Measurements from ENCODE around the gene HES4. TPM values are rescaled to one million over a fixed set of nuclear protein-coding genes. Genes with fewer than 3 reads are reported as not detected.
A peak's percentile ranks its signal among the peaks of the same experiment; 100 is the strongest.

HES4 gene
- total and polyA plus RNA-seq, 2 of the 13 experiments (the other 11 are each of a cell fraction or from before 2014, with no cell fraction given) = 8.8 to 10.6 TPM

DNA sequence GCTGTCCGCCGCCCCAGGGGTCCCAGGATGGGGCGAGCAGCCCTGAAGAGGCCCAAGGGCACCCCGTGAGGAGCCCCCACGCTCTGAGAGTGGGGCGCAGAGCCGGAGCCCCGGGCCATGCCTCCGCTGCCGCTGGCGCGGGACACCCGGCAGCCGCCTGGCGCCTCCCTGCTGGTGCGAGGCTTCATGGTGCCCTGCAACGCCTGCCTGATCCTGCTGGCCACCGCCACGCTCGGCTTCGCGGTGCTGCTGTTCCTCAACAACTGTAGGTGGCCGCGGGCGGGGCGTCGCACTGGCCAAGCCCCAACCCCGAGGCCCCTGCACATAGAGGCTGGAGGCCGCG is 34.5 kb upstream of the HES4 start:
- peaks cover 52% of the 10 kb centered on the region for H3K4me1 ChIP-seq (ENCODE audit: insufficient read depth, low read length)
- H3K27me3 ChIP-seq (ENCODE audit: control insufficient read depth in 1 of 2, insufficient read depth in 2 of 2, low read length in 2 of 2) = no peaks in the 10 kb centered on the region
- no peak overlapping the region for H3K4me2 ChIP-seq (ENCODE audit: low read depth, low read length)
- H3K36me3 ChIP-seq (replicated peaks in 1 of 2; ENCODE audit: control insufficient read depth in 1 of 2, insufficient read depth in 2 of 2, low read length in 2 of 2) = peaks cover 10 to 18% of the 10 kb centered on the region in 2 experiments; a peak in 4 of 5 replicates
- FAIRE-seq = no peak
- in situ Hi-C loops (cut with HindIII; ENCODE audit: extremely low pct_ligation_motif_present, low pct_unique_long_range_greater_than_20kb) = no loop called here
- H3K27ac ChIP-seq (ENCODE audit: extremely low read length, insufficient read depth, low read length) = no peak overlapping the region
- ChIA-PET CTCF (ENCODE audit: low intra/inter-chr PET ratio, low total read pairs) (no interaction called here), POLR2A (no interaction called here)
- no peak for DNase-seq (ENCODE audit: low spot score)
- ATAC-seq = no peak
- BruUV-seq (replicated peaks) = no TSS peak
- WGBS (ENCODE audit: low lambda C conversion rate) = no CpG with 5 or more reads among the region's 30 CpGs
- no peak overlapping the region for H3K9ac ChIP-seq (ENCODE audit: insufficient read depth, low read depth, low read length)
- no peak overlapping the region for H2AFZ ChIP-seq (ENCODE audit: low read length)
- no peaks in the 10 kb centered on the region for H3K9me3 ChIP-seq (ENCODE audit: low read length)
- H4K20me1 ChIP-seq (ENCODE audit: insufficient read depth, low read length) = peaks cover 19% of the 10 kb centered on the region; the same call in 1 of the 2 replicates
- intact Hi-C loops (cut with micrococcal nuclease; ENCODE audit: unreplicated experiment) = no loop called here
- TF ChIP-seq, protein P1, sequence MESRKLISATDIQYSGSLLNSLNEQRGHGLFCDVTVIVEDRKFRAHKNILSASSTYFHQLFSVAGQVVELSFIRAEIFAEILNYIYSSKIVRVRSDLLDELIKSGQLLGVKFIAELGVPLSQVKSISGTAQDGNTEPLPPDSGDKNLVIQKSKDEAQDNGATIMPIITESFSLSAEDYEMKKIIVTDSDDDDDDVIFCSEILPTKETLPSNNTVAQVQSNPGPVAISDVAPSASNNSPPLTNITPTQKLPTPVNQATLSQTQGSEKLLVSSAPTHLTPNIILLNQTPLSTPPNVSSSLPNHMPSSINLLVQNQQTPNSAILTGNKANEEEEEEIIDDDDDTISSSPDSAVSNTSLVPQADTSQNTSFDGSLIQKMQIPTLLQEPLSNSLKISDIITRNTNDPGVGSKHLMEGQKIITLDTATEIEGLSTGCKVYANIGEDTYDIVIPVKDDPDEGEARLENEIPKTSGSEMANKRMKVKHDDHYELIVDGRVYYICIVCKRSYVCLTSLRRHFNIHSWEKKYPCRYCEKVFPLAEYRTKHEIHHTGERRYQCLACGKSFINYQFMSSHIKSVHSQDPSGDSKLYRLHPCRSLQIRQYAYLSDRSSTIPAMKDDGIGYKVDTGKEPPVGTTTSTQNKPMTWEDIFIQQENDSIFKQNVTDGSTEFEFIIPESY (CRISPR knock-in tag; IDR thresholded peaks at IDR 0.05) = 0 out of 2 replicates have a peak, but pooled peaks have one; percentile 42
- TF ChIP-seq, protein P2, sequence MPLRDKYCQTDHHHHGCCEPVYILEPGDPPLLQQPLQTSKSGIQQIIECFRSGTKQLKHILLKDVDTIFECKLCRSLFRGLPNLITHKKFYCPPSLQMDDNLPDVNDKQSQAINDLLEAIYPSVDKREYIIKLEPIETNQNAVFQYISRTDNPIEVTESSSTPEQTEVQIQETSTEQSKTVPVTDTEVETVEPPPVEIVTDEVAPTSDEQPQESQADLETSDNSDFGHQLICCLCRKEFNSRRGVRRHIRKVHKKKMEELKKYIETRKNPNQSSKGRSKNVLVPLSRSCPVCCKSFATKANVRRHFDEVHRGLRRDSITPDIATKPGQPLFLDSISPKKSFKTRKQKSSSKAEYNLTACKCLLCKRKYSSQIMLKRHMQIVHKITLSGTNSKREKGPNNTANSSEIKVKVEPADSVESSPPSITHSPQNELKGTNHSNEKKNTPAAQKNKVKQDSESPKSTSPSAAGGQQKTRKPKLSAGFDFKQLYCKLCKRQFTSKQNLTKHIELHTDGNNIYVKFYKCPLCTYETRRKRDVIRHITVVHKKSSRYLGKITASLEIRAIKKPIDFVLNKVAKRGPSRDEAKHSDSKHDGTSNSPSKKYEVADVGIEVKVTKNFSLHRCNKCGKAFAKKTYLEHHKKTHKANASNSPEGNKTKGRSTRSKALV (CRISPR knock-in tag; IDR thresholded peaks at IDR 0.05) = no peak
- TF ChIP-seq RBFOX2 (IDR thresholded peaks at IDR 0.05; ENCODE audit: low read depth, low read length) = 0 out of 2 replicates have a peak, but pooled peaks have one; percentile 55
- no peak for TF ChIP-seq MYNN (CRISPR knock-in tag; IDR thresholded peaks at IDR 0.05; ENCODE audit: low read depth)
- TF ChIP-seq, protein P3, sequence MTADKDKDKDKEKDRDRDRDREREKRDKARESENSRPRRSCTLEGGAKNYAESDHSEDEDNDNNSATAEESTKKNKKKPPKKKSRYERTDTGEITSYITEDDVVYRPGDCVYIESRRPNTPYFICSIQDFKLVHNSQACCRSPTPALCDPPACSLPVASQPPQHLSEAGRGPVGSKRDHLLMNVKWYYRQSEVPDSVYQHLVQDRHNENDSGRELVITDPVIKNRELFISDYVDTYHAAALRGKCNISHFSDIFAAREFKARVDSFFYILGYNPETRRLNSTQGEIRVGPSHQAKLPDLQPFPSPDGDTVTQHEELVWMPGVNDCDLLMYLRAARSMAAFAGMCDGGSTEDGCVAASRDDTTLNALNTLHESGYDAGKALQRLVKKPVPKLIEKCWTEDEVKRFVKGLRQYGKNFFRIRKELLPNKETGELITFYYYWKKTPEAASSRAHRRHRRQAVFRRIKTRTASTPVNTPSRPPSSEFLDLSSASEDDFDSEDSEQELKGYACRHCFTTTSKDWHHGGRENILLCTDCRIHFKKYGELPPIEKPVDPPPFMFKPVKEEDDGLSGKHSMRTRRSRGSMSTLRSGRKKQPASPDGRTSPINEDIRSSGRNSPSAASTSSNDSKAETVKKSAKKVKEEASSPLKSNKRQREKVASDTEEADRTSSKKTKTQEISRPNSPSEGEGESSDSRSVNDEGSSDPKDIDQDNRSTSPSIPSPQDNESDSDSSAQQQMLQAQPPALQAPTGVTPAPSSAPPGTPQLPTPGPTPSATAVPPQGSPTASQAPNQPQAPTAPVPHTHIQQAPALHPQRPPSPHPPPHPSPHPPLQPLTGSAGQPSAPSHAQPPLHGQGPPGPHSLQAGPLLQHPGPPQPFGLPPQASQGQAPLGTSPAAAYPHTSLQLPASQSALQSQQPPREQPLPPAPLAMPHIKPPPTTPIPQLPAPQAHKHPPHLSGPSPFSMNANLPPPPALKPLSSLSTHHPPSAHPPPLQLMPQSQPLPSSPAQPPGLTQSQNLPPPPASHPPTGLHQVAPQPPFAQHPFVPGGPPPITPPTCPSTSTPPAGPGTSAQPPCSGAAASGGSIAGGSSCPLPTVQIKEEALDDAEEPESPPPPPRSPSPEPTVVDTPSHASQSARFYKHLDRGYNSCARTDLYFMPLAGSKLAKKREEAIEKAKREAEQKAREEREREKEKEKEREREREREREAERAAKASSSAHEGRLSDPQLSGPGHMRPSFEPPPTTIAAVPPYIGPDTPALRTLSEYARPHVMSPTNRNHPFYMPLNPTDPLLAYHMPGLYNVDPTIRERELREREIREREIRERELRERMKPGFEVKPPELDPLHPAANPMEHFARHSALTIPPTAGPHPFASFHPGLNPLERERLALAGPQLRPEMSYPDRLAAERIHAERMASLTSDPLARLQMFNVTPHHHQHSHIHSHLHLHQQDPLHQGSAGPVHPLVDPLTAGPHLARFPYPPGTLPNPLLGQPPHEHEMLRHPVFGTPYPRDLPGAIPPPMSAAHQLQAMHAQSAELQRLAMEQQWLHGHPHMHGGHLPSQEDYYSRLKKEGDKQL (CRISPR knock-in tag; IDR thresholded peaks at IDR 0.05; ENCODE audit: low read depth) = no peak
- TF ChIP-seq AGO2 (optimal IDR thresholded peaks at IDR 0.05; ENCODE audit: low read depth, low read length) = peak; percentile 64
- no peak for TF ChIP-seq ZKSCAN1 (IDR thresholded peaks at IDR 0.05; ENCODE audit: low read length)
- TF ChIP-seq, protein P4, sequence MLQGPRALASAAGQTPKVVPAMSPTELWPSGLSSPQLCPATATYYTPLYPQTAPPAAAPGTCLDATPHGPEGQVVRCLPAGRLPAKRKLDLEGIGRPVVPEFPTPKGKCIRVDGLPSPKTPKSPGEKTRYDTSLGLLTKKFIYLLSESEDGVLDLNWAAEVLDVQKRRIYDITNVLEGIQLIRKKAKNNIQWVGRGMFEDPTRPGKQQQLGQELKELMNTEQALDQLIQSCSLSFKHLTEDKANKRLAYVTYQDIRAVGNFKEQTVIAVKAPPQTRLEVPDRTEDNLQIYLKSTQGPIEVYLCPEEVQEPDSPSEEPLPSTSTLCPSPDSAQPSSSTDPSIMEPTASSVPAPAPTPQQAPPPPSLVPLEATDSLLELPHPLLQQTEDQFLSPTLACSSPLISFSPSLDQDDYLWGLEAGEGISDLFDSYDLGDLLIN (CRISPR knock-in tag; IDR thresholded peaks at IDR 0.05; ENCODE audit: borderline replicate concordance) = no peak
- no peak overlapping the region for H3K4me3 ChIP-seq (replicated peaks in 1 of 3; ENCODE audit: insufficient read depth in 1 of 3, low read depth in 2 of 3, low read length in 3 of 3)
- H3K79me2 ChIP-seq (ENCODE audit: insufficient read depth, low read length) = peaks cover 11% of the 10 kb centered on the region

Data from HepG2 (cell line).